IMR-90 (cell line): ENCODE data around the gene SMYD5.

ENCODE experiments used
- CEBPB ChIP-seq: IDR thresholded peaks from 2 replicates; pipeline ENCODE4 v1.6.1; 2012; ENCODE audit warnings: low read depth, low read length, improper control_type of control experiment
- CTCF ChIP-seq: conservative IDR thresholded peaks from 2 replicates; pipeline ENCODE4 v1.5.1; 2012; ENCODE audit warnings: mild to moderate bottlenecking, low read depth, low read length, improper control_type of control experiment
- NFE2L2 ChIP-seq: fragments of 150-350 bp; IDR thresholded peaks from 2 replicates; pipeline ENCODE4 v1.6.1; 2016; ENCODE audit warnings: low read depth, mild to moderate bottlenecking, low read length
- POLR2A ChIP-seq: IDR thresholded peaks from 2 replicates; pipeline ENCODE4 v1.6.1; 2012; ENCODE audit warnings: mild to moderate bottlenecking, low read depth, low read length
- RFX5 ChIP-seq: IDR thresholded peaks from 2 replicates; pipeline ENCODE4 v1.8.0; 2012; ENCODE audit warnings: low read depth, mild to moderate bottlenecking, low read length, moderate library complexity
- SMC3 ChIP-seq: fragments of 150-350 bp; IDR thresholded peaks from 2 replicates; pipeline ENCODE4 v1.6.1; 2016; ENCODE audit warnings: low read depth, mild to moderate bottlenecking, antibody characterized with exemption, low read length, moderate library complexity

GRCh38 chr2:73202156-73203054 is 11.6 kb upstream of the SMYD5 start, which contains the start of gene NOTO:
- no peak for TF ChIP-seq CTCF
- no peak for TF ChIP-seq CEBPB
- TF ChIP-seq NFE2L2, result no peak
- TF ChIP-seq RFX5, result no peak
- no peak for TF ChIP-seq SMC3
- no peak for TF ChIP-seq POLR2A
